ENCODE data around the gene SLC25A10.
"Not testable (repeated sequence)": the region's sequence is repeated elsewhere in the genome, so short reads cannot be mapped to it uniquely, and the experiment has no call there.

Gene SLC25A10

GRCh38 chr17:81711814-81712467 is at the start of gene SLC25A10:
Gene SLC25A10 (plus strand): TSS chr17:81712284. CDS start chr17:81712427, 143 bp downstream.
- peak; percentile 65 for DNase-seq

- DNase-seq: no peak
Measured at GRCh38 chr17:81664051-81664470, 48.0 kb upstream of the SLC25A10 start.

- no peak for DNase-seq
Measured at GRCh38 chr17:81665205-81666091, 46.6 kb upstream of the SLC25A10 start.

DNA sequence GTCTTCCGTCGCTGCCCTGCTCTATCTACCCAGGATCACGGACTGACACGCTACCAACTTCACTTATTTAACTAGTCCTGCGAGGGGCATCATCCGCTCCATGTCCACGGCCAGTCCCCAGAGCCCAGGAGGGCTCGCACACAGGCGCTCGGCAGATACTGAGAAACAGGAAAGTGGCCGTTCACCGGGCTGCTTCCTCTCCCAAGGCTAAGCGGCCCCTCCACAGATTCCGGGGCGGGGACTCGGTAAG is 46.1 kb upstream of the SLC25A10 start:
- DNase-seq: no peak

GRCh38 chr17:81666342-81667191 is 45.5 kb upstream of the SLC25A10 start, which contains the start of the genes CCDC137 and OXLD1:
Gene CCDC137 (plus strand): TSS chr17:81666737. CDS start chr17:81666767, 30 bp downstream.
Gene OXLD1 (minus strand): TSS chr17:81666605. CDS start chr17:81666577, 28 bp downstream.
- peak; percentile 85 for DNase-seq

GRCh38 chr17:81667754-81668153 is 44.3 kb upstream of the SLC25A10 start:
- DNase-seq: no peak

DNA sequence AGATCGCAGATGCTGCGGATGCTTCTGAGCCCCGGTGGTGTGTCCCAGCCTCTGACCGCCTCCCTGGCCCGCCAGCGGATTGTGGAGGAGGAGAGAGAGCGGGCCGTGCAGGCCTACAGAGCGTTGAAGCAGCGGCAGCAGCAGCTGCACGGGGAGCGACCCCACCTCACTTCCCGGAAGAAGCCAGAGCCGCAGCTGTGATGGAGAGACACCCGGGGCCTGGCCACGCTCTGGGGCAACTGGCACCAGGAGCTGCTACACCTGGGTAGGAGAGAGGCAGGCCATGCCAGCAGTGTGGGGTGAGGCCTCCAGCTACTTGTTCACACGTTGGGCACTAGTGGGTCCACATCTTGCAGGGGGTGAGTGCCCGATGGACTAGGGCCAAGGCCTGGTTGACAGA is 39.6 kb upstream of the SLC25A10 start:
- DNase-seq: no peak

GRCh38 chr17:81672954-81673353 is 39.1 kb upstream of the SLC25A10 start:
- DNase-seq: no peak

DNA sequence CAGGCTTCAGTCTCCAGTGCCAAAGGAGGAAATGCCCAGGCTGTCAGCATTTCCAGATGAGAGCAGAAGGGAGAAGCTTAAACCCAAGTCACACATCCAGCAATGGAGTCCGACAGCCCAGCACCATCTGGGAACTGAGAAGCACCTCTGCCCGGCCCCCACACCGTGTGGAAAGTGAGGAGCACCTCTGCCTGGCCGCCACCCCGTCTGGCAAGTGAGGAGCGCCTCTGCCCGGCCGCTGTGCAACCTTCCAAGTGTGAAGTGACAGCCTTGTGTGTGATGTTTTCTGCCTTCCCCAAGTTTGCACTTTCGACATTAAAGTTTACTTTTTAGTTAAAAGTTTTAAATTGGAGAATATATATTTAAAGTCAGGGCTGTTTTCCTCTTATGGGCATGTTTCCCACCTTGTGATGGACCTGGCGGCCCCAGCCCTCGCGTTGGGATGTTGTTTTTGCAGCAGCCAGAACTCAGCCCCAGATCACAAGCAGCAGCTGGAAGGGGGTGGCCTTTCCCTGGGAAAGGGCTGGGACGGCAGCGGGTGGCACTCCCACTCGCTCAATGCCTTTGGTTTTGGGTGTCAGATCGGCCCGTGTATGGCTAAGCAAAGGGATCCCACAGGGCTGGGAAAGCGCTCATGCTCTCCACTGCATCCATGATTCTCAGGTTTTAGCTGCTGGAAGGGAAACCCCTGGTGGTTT is 38.4 kb upstream of the SLC25A10 start:
- DNase-seq: no peak

GRCh38 chr17:81675515-81676221 is 36.4 kb upstream of the SLC25A10 start:
- DNase-seq: not testable (repeated sequence)

DNA sequence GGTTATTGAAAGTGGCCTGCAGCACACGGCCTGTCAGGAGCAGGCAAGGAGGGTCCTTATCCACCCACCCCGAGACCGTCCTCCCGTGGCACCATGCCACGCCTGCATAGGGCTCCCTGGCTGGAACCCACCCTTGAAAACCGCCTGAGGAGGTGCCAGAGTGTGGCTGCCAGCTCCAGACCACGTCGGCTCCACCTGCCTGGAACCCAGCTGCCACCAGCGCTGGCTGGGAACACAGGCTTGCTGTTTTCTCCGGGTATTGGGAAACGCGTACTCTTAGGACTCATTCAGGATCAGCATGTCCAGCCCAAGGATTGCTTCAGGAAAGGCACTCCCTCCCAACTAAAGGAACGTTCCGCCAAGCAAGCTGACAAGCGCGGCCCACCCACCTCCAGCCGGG is 35.2 kb upstream of the SLC25A10 start:
- no peak for DNase-seq

GRCh38 chr17:81680150-81680549 is 31.9 kb upstream of the SLC25A10 start:
- no peak for DNase-seq

GRCh38 chr17:81681672-81682071 is 30.4 kb upstream of the SLC25A10 start:
- no peak for DNase-seq

DNA sequence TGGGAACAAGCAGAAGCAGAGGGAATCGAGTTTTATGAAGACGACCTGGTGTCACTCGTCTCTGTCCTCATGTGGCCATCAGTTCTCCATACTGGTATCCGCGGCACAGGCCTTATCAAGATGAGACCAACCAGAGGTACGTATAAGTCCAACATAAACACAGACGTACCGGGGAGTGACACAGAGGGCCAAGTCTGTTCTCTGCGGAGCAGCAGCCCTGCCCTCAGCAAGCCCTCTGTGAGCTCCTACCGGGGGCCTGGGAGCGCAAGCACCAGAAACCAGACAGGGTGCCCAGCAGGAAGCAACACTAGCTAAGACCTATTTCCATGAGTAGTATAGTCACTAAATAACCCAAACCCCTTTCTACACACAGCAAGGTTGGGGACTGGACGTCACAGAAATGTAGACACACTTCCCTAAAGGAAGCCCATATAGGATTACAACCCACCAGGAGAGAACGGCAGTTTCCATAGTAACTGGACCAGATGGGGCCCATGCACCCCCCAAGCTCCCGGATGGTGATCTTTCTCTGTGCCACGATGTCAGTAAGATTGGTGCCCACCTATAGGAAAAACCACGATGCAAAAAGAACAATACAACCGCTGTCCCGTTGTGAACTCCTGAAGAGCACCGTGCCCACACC is 29.4 kb upstream of the SLC25A10 start:
- no peak for DNase-seq

DNA sequence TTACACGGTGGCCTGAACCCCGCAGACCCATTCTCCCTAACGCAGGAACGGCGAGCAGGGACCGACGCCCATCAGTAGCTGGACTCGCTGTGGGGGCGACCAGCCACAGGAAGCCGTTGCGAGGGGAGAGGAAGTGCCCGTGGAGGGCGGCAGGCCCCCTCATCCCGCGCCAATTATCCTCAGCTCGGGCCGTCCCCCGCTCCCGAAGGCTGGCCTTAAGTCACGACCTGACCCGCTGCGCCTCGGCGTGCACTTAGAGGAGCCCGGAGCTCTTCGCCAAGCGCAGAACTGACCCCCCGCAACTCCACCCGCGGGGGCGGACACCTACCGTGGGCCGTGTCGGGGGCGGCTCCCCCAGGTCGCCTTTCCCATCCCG is 28.9 kb upstream of the SLC25A10 start:
- DNase-seq: no peak

DNA sequence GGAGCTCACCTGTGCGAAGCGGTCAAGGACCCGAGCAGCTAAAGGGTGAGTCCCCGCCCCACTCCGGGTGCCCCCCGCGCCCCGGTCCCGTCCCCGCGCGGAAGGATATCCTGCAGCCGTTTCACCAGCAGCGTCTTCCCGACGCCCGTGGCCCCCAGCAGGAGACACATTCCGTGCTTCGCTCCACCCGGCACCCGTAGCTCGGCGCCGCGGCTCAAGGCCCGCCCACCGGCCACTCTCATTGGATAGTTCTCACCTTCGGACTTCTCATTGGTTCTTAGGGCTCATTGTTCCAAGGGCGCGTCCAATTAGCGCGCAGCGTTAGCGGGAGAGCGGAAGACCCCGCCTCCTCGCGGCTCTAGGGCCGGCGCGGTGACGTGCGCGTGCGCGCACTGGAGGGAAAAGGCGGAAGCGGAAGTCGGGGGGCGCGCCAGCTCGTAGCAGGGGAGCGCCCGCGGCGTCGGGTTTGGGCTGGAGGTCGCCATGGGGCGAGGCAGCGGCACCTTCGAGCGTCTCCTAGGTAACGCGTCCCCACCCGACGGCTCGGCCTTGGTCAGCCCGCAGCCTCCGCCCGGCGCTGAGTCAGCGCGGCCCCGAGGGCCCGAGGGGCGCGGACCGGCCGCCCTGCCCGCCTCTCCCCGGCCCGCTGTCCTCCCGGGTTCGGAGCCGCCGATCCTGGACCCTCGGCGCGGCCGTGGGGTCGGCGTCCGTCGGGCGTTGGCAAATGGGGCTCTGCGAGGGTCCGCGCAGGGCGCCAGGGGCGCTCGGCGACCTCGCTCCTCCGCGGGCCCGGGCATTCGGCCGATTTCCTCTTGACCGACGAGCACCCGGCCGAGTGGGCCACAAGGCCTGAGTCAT is 28.3 kb upstream of the SLC25A10 start, which contains the start of the genes ARL16 and HGS:
ARL16 (minus strand) TSS at position 214 of the 858 bp plus-strand sequence; CDS start at position 170, 44 bp downstream.
HGS (plus strand) TSS at position 428 of the 858 bp plus-strand sequence; CDS start at position 484, 56 bp downstream.
- DNase-seq: peak; percentile 97

DNA sequence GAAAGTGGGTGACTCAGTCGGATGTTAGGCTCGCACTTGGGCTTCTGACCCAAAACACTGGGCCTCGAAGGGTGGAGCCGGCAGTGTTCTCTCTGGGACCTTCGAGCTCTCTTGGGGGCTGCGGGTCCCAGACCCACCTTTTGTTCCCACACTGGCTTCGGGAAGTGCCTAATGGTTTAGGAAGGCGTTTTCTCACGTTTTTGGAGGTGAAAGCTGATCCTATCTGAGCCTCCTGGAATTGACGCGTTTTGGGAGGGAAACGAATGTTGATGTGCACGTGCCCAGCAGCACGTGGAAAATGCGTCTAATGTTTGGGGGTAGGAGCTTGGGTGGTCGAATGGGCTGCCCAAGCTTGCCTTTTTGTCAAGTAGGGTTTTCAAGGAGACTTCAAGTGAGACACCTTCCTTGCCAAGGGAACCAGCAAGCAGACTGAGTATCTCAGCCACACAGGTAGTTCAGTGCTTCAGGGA is 27.6 kb upstream of the SLC25A10 start:
- no peak for DNase-seq

DNA sequence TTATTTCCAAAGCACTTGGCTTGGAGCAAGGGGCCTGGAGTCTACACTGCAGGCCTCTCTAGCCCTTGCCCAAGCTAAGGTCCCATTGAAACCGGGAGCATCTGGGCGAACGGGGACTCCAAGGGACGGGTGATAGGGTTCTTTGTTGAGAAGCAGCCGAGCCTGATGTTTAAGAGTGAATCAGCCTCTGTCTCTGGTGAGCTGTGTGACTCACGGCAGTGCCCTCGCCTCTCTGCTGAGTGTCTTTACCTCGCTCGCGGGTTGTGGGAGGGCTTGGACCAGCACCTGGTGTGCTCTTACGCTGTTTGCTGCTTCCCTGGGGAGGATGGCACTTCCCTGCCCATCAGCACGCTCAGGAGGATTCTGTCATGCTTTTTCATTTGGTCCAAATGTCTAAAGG is 27.0 kb upstream of the SLC25A10 start:
- no peak for DNase-seq

GRCh38 chr17:81686614-81687013 is 25.5 kb upstream of the SLC25A10 start:
- no peak for DNase-seq

Measured in NCI-H1105 (cell line).